NCI-H2107 treated with DMSO at 0.1 percent for 48 hours (cell line): ENCODE measurements around the gene CA6.
"Not testable (repeated sequence)": the region's sequence is repeated elsewhere in the genome, so short reads cannot be mapped to it uniquely, and the experiment has no call there.

ENCODE experiments used
- DNase-seq: peaks from one replicate; lab custom pipeline; 2025; ENCODE audit not compliant: unreplicated experiment; lab: John Stamatoyannopoulos, UW

CA6 gene

GRCh38 chr1:8968902-8969301, 23.2 kb downstream of the CA6 start:
- not testable (repeated sequence) for DNase-seq

- no peak for DNase-seq
Observed at GRCh38 chr1:8969937-8970336, 24.3 kb downstream of the CA6 start.

- DNase-seq: no peak
Observed at GRCh38 chr1:8970870-8971337, 25.2 kb downstream of the CA6 start.

- no peak for DNase-seq
Observed at GRCh38 chr1:8974551-8974950, 28.9 kb downstream of the CA6 start.

- DNase-seq: no peak
Observed at GRCh38 chr1:8976338-8976737, 30.7 kb downstream of the CA6 start.

GRCh38 chr1:8976896-8977450, 31.3 kb downstream of the CA6 start:
- DNase-seq: no peak

GRCh38 chr1:8980656-8981055, 35.0 kb downstream of the CA6 start:
- no peak for DNase-seq

GRCh38 chr1:8981169-8981568, 35.5 kb downstream of the CA6 start:
- no peak for DNase-seq

- DNase-seq: no peak
Observed at GRCh38 chr1:8984203-8984602, 38.5 kb downstream of the CA6 start.

- DNase-seq: no peak
Observed at GRCh38 chr1:8984990-8985389, 39.3 kb downstream of the CA6 start.

- no peak for DNase-seq
Observed at GRCh38 chr1:8985915-8986813, 40.5 kb downstream of the CA6 start.

- no peak for DNase-seq
Observed at GRCh38 chr1:8986814-8987190, 41.1 kb downstream of the CA6 start.

GRCh38 chr1:8987881-8988617, 42.4 kb downstream of the CA6 start:
- DNase-seq: no peak

GRCh38 chr1:8988618-8988967, 42.9 kb downstream of the CA6 start:
- DNase-seq: no peak

GRCh38 chr1:8989061-8989460, 43.4 kb downstream of the CA6 start:
- DNase-seq: no peak

GRCh38 chr1:8989821-8990220, 44.2 kb downstream of the CA6 start:
- DNase-seq: no peak

- DNase-seq: no peak
Observed at GRCh38 chr1:8992936-8993687, 47.4 kb downstream of the CA6 start.

GRCh38 chr1:8993962-8994675, 48.5 kb downstream of the CA6 start:
- not testable (repeated sequence) for DNase-seq

GRCh38 chr1:9001534-9002214, 56.0 kb downstream of the CA6 start:
- DNase-seq: not testable (repeated sequence)

GRCh38 chr1:9002215-9002560, 56.5 kb downstream of the CA6 start:
- not testable (repeated sequence) for DNase-seq
